HG02840 (cell line): ENCODE data around the gene NDUFV1.
"Not testable (repeated sequence)": the region's sequence is repeated elsewhere in the genome, so short reads cannot be mapped to it uniquely, and the experiment has no call there.

Experiments used
- ATAC-seq: cut with Tn5 transposase; IDR thresholded peaks from one replicate; pipeline ENCODE4 v1.9.1; 2021; ENCODE audit warnings: mild to moderate bottlenecking, moderate library complexity, moderate number of reproducible peaks; ENCODE audit not compliant: unreplicated experiment, low FRiP score

The NDUFV1 gene

DNA sequence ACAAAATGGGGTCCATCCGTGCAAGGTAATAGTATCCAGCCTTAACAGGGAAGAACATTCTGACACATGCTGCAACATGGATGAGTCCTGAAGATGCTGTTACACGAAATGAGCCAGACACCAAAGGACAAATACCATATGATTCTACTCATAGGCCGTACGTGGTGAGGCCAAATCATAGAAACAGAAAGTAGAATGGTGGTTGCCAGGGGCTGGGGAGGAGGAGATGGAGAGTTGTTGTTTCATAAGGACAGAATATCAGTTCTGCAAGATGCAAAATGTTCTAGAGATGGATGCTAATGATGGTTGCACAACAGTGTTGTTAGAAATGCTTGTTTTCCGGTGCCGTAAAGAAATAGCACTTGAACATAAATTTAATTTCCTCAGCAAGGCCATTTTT is 30.2 kb downstream of the NDUFV1 start:
- no peak for ATAC-seq

GRCh38 chr11:67637441-67637840 is 30.7 kb downstream of the NDUFV1 start:
- not testable (repeated sequence) for ATAC-seq

- ATAC-seq: no peak
Observed at GRCh38 chr11:67638535-67639437, 32.0 kb downstream of the NDUFV1 start.

GRCh38 chr11:67639438-67639859 is 32.7 kb downstream of the NDUFV1 start, which contains the start of gene TBX10:
TSS of gene TBX10 (minus strand) at chr11:67639763. CDS start at chr11:67639472, 291 bp downstream.
- ATAC-seq: no peak

DNA sequence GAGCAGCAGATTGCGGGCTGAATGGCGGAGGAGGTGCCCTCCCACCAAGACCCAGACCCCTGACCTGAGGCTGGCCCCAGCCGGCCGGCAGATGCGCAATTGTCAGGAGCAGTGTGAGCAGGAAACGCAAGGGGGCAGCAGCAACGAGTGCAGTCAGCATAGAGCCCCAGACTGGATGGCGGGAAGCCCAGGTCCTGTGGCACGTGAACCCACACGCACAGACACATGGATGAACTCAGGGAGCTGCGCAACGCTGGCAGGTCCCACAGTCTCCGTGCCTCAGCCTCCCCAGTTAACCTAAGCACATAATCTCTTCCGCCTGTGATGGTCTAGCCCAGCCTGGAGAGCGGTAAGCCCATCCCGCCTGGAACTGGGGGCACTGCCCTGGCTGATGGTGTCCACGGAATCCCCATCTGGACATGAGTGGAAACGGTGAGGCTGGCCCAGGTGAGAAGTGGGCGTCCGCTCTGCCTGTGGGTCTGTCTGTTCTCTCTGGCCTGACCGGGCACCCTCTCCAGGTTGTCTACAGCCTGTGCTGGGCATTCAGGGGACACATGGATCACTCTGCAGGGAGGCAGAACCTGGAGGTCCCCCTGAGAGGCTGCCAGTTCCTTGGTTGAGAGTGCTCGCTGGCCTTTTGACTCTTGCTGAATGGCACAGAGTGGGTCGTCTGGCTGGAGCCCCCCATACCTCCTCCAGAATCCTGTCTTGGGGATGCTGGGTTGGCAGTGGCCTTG is 33.5 kb downstream of the NDUFV1 start:
- ATAC-seq: no peak

DNA sequence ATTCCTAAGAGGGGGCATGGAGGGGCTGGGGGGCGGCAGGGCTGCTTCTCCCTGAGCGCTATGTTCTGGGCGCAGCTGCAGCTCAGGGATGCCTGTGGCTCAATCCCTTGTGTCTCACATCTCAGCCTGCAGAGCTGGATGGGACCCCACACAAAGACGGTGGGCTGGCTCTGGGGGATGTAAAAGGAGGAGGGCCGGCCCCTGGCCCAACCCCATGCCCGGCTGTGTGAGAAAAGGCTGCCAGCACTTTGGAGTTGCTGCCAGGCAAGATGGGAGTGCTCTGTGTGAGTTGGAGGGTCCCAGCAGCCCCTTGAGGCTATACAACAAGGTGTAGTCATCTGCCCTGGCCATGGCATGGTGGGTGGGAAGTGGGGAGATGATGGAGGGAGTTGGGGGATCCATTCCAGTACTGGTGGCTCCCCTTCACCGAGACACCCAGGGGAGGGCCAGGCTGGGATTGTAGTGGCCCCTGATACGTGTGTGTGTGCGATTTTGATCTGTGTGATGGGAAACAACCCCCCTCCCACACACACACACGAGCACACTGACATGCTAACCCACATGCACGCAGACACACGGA is 34.1 kb downstream of the NDUFV1 start:
- no peak for ATAC-seq

GRCh38 chr11:67641338-67642172 is 34.8 kb downstream of the NDUFV1 start:
- ATAC-seq: no peak

- ATAC-seq: no peak
Observed at GRCh38 chr11:67642173-67643120, 35.7 kb downstream of the NDUFV1 start.

- no peak for ATAC-seq
Observed at GRCh38 chr11:67644042-67644441, 37.3 kb downstream of the NDUFV1 start.

DNA sequence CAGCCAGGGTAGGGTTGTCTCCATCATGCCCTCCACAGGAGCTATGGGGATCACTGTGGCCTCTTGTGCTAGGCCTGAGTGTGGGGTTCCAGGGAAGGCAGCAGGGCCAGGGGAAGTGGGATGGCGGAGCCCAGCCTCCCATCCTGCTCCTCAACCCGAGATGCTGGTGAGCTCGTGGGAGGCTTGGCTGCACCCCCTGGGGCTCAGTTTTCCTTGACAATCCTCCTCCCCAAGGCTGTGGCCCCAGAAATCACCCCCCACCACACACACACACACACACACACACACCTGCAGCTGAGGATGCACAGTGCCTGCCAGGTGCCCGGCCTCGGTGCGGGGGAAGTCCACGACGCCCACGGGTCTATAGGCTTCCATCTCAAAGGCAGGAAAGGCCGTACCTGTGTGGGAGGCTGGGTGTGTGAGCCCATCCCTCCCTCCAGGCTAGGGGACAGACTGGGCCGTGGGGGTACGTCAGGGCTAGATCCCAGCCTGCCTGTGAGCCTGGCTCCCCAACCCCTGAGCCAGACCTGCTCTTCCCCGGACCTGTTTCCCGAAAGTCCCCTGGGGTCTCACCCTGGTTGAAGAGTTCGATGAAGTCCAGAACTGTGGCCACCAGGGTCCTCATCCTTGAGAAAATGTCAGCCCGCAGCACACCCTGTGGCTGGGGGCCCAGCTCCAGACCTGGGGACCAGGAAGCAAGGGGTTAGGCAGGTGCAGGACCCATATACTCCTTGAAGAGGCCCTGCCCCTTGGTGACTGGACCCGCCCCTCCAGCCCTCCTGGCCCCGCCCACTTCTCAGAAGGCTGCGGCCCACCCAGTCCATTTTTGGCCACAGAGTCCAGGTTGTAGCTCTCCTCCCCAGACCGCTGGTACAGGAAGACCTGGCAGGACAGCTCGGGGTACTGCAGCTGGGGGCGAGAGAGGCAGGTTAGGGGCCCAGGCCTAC is 38.0 kb downstream of the NDUFV1 start:
- ATAC-seq: no peak

DNA sequence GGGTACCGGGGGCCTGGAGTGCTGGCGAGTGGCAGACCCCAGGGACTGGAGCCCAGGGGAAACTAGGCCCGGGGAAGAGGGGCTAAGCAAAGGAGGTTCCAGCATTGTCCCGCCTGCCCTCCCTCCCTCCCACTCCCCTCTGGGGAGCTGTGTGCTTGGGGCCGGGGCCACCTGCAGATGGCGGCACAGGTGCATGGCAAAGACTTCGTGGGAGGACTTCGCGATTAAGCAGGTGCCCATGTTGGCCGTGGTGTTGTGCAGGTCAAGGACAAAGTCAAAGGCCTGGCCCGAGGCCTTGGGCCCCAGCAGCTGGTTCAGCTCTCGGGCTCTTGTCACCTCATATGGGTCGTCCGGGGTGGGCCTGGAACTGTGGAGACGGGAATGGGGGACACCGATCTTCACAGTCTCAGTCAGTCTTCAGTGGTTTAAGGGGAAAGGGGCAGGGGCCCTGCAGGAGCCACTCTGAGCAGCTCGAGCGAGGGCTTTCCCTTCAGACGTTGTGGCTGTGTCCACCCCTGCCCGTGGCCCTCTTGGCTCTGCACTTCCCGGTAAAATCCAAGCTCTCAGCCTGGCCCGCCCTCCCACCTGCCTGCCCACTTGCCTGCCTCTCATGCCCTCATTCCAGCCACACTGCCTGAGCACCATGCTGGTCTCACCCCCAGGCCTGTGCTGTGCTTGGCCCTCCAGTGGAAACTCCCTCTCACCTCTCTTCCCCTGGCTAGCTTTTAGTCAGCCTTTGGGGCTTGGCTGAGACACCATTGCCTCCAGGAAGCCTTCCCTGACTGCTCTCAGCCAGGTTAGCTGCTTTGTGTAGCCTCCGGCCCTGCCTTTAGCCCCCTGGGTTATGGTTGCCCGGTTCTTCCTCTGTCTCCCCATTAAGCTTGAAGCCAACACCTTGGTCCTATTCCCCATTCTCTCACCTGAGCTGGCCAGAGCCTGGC is 39.1 kb downstream of the NDUFV1 start:
- ATAC-seq: no peak

DNA sequence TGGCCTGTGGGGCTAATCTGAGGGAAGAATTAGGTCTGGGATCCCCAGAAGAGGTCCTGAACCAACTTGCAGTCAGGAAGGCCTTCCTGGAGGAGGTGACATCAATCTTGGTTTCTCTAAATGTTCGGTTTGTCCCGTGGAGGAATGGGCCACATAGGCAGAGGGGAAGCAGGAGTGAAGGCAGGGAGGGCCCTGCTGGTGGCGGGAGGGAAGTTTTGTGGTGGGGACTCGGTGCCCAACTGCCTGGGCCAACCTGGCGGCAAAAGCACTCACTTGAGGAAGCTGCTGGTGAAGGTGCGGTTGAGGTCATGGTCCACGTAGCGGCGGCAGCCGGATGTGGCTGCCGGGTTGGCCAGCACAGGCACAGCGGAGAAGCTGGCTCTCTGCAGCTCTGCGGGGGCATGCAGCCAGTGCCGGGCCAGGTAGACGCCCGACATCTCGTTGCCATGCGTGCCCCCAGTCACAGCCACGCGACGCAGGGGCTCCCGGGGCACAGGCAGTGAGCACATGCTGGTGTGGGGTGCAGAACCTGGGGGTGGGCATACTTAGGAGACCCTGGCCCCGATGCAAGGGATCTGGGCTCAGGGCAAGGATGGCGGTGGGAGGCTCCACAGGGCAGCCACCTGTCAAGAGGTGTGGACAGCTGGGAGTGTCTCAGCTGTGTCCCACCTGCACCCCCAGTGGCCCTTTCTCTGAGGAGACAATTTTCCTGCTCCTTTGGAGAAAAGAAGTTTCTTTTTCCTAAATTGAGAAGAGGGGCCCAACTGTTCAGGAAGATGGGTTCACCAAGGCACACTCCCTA is 40.0 kb downstream of the NDUFV1 start:
- no peak for ATAC-seq

DNA sequence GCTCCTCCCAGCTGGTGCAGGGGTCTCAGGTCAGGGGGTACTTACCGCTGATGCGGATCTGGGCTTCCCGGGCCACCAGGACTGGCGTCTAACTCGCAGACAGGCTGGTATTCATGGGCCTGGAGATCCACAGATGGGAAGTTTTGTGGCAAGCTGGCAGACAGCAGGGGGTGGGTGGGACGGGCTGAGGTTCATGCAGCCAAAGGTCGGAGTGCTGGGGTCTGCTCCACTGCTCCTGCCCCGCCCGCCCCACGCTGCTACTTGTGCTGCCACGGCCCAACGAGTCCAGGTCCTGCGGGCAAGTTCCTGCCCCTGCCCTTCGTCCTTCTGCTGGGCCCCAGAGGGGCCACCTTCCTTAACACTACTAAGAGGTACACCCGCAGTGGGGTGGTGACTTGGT is 40.7 kb downstream of the NDUFV1 start:
- ATAC-seq: no peak

GRCh38 chr11:67648140-67648795 is 41.5 kb downstream of the NDUFV1 start:
- ATAC-seq: no peak

DNA sequence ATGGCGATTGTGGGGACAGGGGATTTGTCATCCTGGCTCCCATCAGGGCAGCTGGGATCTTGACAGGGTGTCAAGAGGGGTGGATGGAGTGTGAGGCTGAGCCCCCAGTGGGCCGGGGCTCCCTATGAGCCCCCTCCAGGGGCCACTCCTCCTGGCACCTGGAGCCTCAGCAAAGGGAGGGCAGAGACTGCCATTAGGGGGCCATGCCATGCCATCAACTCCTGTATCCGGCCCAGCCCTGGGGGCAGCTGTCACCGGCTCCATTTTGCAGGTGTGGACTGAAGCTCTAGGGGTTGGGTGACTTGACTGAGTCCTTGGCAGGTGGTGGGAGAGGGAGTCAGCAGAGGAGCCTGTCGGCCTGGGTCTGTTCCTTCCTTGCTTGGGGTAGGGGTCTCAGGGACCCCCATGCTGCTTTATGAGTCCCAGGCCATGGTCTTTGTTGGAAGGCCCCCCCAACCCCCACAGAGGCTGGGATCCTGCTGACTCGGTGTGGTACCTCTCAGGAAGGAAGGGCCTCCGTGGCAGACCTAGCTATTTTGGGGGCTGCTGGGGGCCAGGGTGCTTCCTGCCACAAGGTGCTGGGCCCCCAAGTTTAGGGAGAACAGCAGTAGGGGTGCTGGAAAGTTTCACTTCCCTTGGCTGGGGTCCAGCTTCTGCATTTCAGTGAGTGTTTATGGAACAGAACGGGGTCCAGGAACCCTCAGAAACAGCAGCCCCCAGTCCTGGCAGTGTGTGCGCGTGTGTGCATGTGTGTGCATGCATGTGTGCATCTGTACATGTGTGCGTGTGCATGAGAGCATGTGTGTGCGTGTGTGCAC is 42.3 kb downstream of the NDUFV1 start:
- ATAC-seq: no peak
